NCI-H2196 (cell line): ENCODE measurements around the gene ITM2C.

Source experiments
- DNase-seq: peaks from one replicate; lab custom pipeline; 2025; ENCODE audit not compliant: unreplicated experiment; lab: John Stamatoyannopoulos, UW

The ITM2C gene

GRCh38 chr2:230872151-230872967, 7.6 kb downstream of the ITM2C start:
- no peak for DNase-seq

- no peak for DNase-seq
These were observed 8.4 kb downstream of the ITM2C start for GRCh38 chr2:230872968-230873660.

- DNase-seq, result no peak
These were observed 9.1 kb downstream of the ITM2C start for GRCh38 chr2:230873661-230874401.

GRCh38 chr2:230874456-230874855, 9.7 kb downstream of the ITM2C start:
- DNase-seq, result no peak

- no peak for DNase-seq
These were observed 10.1 kb downstream of the ITM2C start for GRCh38 chr2:230874876-230875275.

- DNase-seq, result no peak
These were observed 10.9 kb downstream of the ITM2C start for GRCh38 chr2:230875347-230876315.

GRCh38 chr2:230877116-230877758, 12.5 kb downstream of the ITM2C start:
- DNase-seq, result no peak

- DNase-seq, result no peak
These were observed 13.2 kb downstream of the ITM2C start for GRCh38 chr2:230877759-230878598.

GRCh38 chr2:230878599-230879188, 14.0 kb downstream of the ITM2C start:
- no peak for DNase-seq

GRCh38 chr2:230879271-230879882, 14.6 kb downstream of the ITM2C start:
- peak; percentile 5 for DNase-seq

GRCh38 chr2:230879891-230880290, 15.1 kb downstream of the ITM2C start:
- DNase-seq, result no peak

GRCh38 chr2:230881840-230882239, 17.1 kb downstream of the ITM2C start:
- DNase-seq, result no peak

- peak; percentile 55 for DNase-seq
These were observed 20.9 kb downstream of the ITM2C start for GRCh38 chr2:230885463-230886130.

- no peak for DNase-seq
These were observed 21.5 kb downstream of the ITM2C start for GRCh38 chr2:230886206-230886605.

GRCh38 chr2:230886671-230887071, 21.9 kb downstream of the ITM2C start:
- DNase-seq, result no peak

GRCh38 chr2:230887342-230887741, 22.6 kb downstream of the ITM2C start:
- DNase-seq, result no peak

GRCh38 chr2:230888824-230889400, 24.2 kb downstream of the ITM2C start:
- no peak for DNase-seq
